Stomach (tissue), 4 donors: ENCODE results near the gene MACROD1.

ENCODE experiments used
- POLR2A ChIP-seq, 4 donors: fragments of 450-650 bp; IDR thresholded peaks; one replicate each; pipeline ENCODE4 v1.6.1; 2016; ENCODE audit warnings: antibody characterized with exemption in 4 of 4, control low read depth in 2 of 4, mild to moderate bottlenecking in 1 of 4, moderate library complexity in 1 of 4
- POLR2AphosphoS5 ChIP-seq, 3 donors: sonication (generic); formaldehyde crosslinking; IDR thresholded peaks; one replicate each; pipeline ENCODE4 v1.6.1; 2016; ENCODE audit warnings: antibody characterized with exemption in 3 of 3
- TF ChIP-seq, protein P1 (sequence below), 7 experiments: fragments of 450-650 bp in 4 of 7; fragments of 200-600 bp in 3 of 7; sonication (generic) in 3 of 7; IDR thresholded peaks; one replicate each; pipeline ENCODE4 v1.5.1; 2016 to 2019; ENCODE audit warnings: antibody characterized with exemption in 7 of 7, control low read depth in 2 of 7, mild to moderate bottlenecking in 1 of 7

GRCh38 chr11:64092111-64092760 is 73.7 kb downstream of the MACROD1 start:
- TF ChIP-seq, protein P1, sequence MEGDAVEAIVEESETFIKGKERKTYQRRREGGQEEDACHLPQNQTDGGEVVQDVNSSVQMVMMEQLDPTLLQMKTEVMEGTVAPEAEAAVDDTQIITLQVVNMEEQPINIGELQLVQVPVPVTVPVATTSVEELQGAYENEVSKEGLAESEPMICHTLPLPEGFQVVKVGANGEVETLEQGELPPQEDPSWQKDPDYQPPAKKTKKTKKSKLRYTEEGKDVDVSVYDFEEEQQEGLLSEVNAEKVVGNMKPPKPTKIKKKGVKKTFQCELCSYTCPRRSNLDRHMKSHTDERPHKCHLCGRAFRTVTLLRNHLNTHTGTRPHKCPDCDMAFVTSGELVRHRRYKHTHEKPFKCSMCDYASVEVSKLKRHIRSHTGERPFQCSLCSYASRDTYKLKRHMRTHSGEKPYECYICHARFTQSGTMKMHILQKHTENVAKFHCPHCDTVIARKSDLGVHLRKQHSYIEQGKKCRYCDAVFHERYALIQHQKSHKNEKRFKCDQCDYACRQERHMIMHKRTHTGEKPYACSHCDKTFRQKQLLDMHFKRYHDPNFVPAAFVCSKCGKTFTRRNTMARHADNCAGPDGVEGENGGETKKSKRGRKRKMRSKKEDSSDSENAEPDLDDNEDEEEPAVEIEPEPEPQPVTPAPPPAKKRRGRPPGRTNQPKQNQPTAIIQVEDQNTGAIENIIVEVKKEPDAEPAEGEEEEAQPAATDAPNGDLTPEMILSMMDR (IDR thresholded peaks at IDR 0.05), result no peak
- TF ChIP-seq POLR2A (IDR thresholded peaks at IDR 0.05), result no peak
- TF ChIP-seq POLR2AphosphoS5 (IDR thresholded peaks at IDR 0.05), result no peak
